ENCODE results near the gene GNB5. TPM values are rescaled to one million over a fixed set of nuclear protein-coding genes. Genes with fewer than 3 reads are reported as not detected.

GNB5 gene
- total RNA-seq, 4 donors from 2014 or later: 0.60 to 12.7 (median 7.8) TPM

- Histone ChIP-seq H3K27ac (peak overlapping the region; percentile 10 to 43 (median 14)), H3K9me3 (no peaks in the 10 kb centered on the region), H3K4me3 (no peak overlapping the region), H3K4me1 (peaks cover 17 to 32% (median 21%) of the 10 kb centered on the region in 4 donors), H3K36me3 (no peaks in the 10 kb centered on the region), H3K27me3 (no peaks in the 10 kb centered on the region)
- intact Hi-C loops (cut with DNase I; ENCODE audit: low total_unique reads): loop anchor here (2.0 kb wide), 1 partner anchor 27 kb away; no protein-coding TSS in a partner anchor
- DNase-seq: peak; percentile 33
- in situ Hi-C loops (cut with MboI; ENCODE audit: low pct_ligation_motif_present in 1 of 4, low pct_unique_long_range_greater_than_20kb in 1 of 4, low sequenced_read_pairs in 3 of 4): loop anchor here in 1 of 4 donors (10.0 to 25.0 kb wide), 2 partner anchors 57 to 150 kb away; partner anchors contain the start of gene GNB5
- TF ChIP-seq CTCF (IDR thresholded peaks at IDR 0.05): no peak
- TF ChIP-seq POLR2A (IDR thresholded peaks at IDR 0.05): no peak
- 56 to 77% methylated on average over 4 to 12 of the region's 12 CpGs for WGBS, 2 donors (ENCODE audit: low coverage in 1 of 2)
Observed at GRCh38 chr15:52137432-52138357, 53.5 kb downstream of the GNB5 start.

DNA sequence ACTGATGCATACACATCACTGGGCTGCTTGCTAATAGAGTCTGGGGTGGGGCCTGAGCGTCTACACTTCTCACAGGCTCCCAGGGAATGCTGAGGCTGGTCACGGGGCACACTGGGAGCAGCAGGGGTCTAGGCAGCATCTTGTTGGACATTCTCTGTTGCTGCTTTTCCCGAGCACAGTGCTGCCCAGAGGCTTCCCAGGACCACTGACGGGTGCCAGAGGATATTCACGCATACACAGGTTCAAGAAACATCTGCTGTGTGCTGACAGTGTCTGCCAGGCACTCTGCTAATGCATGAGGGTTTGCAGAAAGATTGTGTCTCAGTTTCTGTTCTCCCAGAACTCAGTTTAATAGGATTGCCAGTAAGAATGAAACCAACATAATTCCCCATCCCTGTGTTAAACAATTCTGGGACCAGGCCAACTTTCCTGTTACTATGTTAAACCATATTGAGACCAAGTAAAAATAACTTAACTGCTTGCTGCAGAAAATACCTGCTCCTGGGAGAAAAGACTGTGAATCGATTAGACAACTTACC is 54.7 kb downstream of the GNB5 start:
- in situ Hi-C loops (cut with MboI; ENCODE audit: low pct_ligation_motif_present in 1 of 4, low pct_unique_long_range_greater_than_20kb in 1 of 4, low sequenced_read_pairs in 3 of 4) (loop anchor here in 1 of 4 donors (10.0 to 25.0 kb wide), 2 partner anchors 58 to 149 kb away; partner anchors contain the start of gene GNB5), intact Hi-C loops (cut with DNase I; ENCODE audit: low total_unique reads) (no loop called here)
- WGBS, 2 donors (ENCODE audit: low coverage in 1 of 2): 50 to 54% methylated on average over 1 to 6 of the region's 6 CpGs

DNA sequence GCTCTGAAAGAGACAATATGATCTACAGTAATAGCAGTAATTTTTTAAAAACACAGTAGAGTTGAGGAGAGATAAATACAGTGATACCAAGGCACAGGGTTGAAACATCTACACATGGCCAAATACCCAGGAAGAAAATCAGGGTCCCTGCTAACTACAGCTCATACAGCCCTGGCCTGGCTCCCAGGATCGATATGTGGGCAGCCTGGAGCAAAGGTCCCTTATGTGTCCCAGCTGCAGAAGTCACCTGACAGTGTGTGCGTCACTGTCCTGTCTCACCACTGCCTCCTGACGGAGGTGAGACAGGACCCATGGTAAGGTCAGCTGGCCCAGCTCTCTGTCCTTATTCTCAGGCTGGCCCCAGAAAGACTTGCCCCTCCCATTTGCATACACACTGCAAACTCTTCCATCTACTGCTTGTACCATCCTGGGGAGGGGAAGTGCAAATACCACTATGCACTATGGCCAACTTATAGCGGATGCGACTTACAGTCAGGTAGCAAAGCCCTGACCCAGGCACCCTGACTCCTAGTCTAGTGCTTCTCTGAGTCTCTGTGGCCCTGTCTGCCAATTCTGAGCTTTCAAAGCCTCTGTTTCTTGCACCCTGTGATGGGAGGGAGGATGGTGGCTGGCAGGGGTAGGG is 56.6 kb downstream of the GNB5 start:
- Histone ChIP-seq H3K27me3 (no peaks in the 10 kb centered on the region), H3K4me1 (peaks cover 17 to 31% (median 21%) of the 10 kb centered on the region in 4 donors), H3K36me3 (no peaks in the 10 kb centered on the region), H3K4me3 (no peak overlapping the region), H3K9me3 (no peaks in the 10 kb centered on the region), H3K27ac (no peak overlapping the region)
- intact Hi-C loops (cut with DNase I; ENCODE audit: low total_unique reads): no loop called here
- no peak for TF ChIP-seq CTCF (IDR thresholded peaks at IDR 0.05)
- TF ChIP-seq EP300 (IDR thresholded peaks at IDR 0.05; ENCODE audit: low read depth): no peak
- no peak for TF ChIP-seq POLR2A (IDR thresholded peaks at IDR 0.05)
- TF ChIP-seq POLR2AphosphoS5 (IDR thresholded peaks at IDR 0.05): no peak
- 77% methylated on average over 5 of the region's 5 CpGs; no CpG with 5 or more reads in 1 of the 2 donors for WGBS, 2 donors (ENCODE audit: low coverage in 1 of 2)
- in situ Hi-C loops (cut with MboI; ENCODE audit: low pct_ligation_motif_present in 1 of 4, low pct_unique_long_range_greater_than_20kb in 1 of 4, low sequenced_read_pairs in 3 of 4): loop anchor here in 1 of 4 donors (10.0 to 25.0 kb wide), 2 partner anchors 60 to 147 kb away; partner anchors contain the start of gene GNB5
- peak; percentile 36 for DNase-seq

More for the DNA sequence above, 54.7 kb downstream of the GNB5 start:
- peaks cover 17 to 32% (median 21%) of the 10 kb centered on the region in 4 donors for H3K4me1 ChIP-seq
- no peaks in the 10 kb centered on the region for H3K36me3 ChIP-seq
- H3K4me3 ChIP-seq: no peak overlapping the region
- TF ChIP-seq EP300 (IDR thresholded peaks at IDR 0.05; ENCODE audit: low read depth) (no peak), CTCF (IDR thresholded peaks at IDR 0.05) (no peak), POLR2A (IDR thresholded peaks at IDR 0.05) (no peak), POLR2AphosphoS5 (IDR thresholded peaks at IDR 0.05) (no peak)
- DNase-seq: no peak
- no peaks in the 10 kb centered on the region for H3K27me3 ChIP-seq
- H3K27ac ChIP-seq: peak overlapping the region; percentile 18 to 57 (median 44)
- no peaks in the 10 kb centered on the region for H3K9me3 ChIP-seq
